ENCODE measurements around the gene CRABP1. TPM values are rescaled to one million over a fixed set of nuclear protein-coding genes. Genes with fewer than 3 reads are reported as not detected.

The CRABP1 gene
- total RNA-seq, 2 donors from 2014 or later = 103 TPM

GRCh38 chr15:78368651-78369050, 28.5 kb downstream of the CRABP1 start:
- WGBS, 2 experiments (ENCODE audit: insufficient coverage in 1 of 2, insufficient read length in 1 of 2) = 0 to 34% methylated on average over 1 to 5 of the region's 5 CpGs
- Histone ChIP-seq H3K27ac (ENCODE audit: low read depth, low read length) (no peak overlapping the region), H3K4me1 (ENCODE audit: control insufficient read depth, insufficient read depth, low read length) (peaks cover 14% of the 10 kb centered on the region), H3K36me3 (ENCODE audit: control insufficient read depth, insufficient read depth, low read length) (no peaks in the 10 kb centered on the region), H3K9ac (ENCODE audit: extremely low read depth, low read length, poor library complexity, severe bottlenecking) (no peak overlapping the region), H3K9me3 (ENCODE audit: control insufficient read depth, low read length) (no peaks in the 10 kb centered on the region), H3K4me3 (ENCODE audit: low read length) (no peak overlapping the region), H3K27me3 (ENCODE audit: control insufficient read depth, insufficient read depth, low read length, poor library complexity, severe bottlenecking) (no peaks in the 10 kb centered on the region)
- H3K9me3 Mint-ChIP-seq = no peaks in the 10 kb centered on the region
- H3K36me3 Mint-ChIP-seq (ENCODE audit: low read depth) = no peaks in the 10 kb centered on the region
- TF ChIP-seq, protein P1, sequence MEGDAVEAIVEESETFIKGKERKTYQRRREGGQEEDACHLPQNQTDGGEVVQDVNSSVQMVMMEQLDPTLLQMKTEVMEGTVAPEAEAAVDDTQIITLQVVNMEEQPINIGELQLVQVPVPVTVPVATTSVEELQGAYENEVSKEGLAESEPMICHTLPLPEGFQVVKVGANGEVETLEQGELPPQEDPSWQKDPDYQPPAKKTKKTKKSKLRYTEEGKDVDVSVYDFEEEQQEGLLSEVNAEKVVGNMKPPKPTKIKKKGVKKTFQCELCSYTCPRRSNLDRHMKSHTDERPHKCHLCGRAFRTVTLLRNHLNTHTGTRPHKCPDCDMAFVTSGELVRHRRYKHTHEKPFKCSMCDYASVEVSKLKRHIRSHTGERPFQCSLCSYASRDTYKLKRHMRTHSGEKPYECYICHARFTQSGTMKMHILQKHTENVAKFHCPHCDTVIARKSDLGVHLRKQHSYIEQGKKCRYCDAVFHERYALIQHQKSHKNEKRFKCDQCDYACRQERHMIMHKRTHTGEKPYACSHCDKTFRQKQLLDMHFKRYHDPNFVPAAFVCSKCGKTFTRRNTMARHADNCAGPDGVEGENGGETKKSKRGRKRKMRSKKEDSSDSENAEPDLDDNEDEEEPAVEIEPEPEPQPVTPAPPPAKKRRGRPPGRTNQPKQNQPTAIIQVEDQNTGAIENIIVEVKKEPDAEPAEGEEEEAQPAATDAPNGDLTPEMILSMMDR (conservative IDR thresholded peaks at IDR 0.05) = no peak
- H3K4me3 Mint-ChIP-seq = no peak overlapping the region
- no peaks in the 10 kb centered on the region for H3K27me3 Mint-ChIP-seq (ENCODE audit: insufficient read depth)
- H3K4me1 Mint-ChIP-seq = peaks cover 21% of the 10 kb centered on the region
- H3K27ac Mint-ChIP-seq = no peak overlapping the region
- peak; percentile 84 for DNase-seq

GRCh38 chr15:78369161-78369560, 29.0 kb downstream of the CRABP1 start:
- H3K36me3 Mint-ChIP-seq (ENCODE audit: low read depth) = no peaks in the 10 kb centered on the region
- H3K9me3 ChIP-seq (ENCODE audit: control insufficient read depth, low read length) = no peaks in the 10 kb centered on the region
- H3K9me3 Mint-ChIP-seq = no peaks in the 10 kb centered on the region
- no peak overlapping the region for H3K27ac Mint-ChIP-seq
- no peak overlapping the region for H3K9ac ChIP-seq (ENCODE audit: extremely low read depth, low read length, poor library complexity, severe bottlenecking)
- H3K27ac ChIP-seq (ENCODE audit: low read depth, low read length) = no peak overlapping the region
- peaks cover 21% of the 10 kb centered on the region for H3K4me1 Mint-ChIP-seq
- TF ChIP-seq, protein P1 (conservative IDR thresholded peaks at IDR 0.05) = no peak
- H3K4me1 ChIP-seq (ENCODE audit: control insufficient read depth, insufficient read depth, low read length) = peaks cover 14% of the 10 kb centered on the region
- WGBS, 2 experiments (ENCODE audit: insufficient coverage in 1 of 2, insufficient read length in 1 of 2) = 67 to 93% methylated on average over 1 to 3 of the region's 3 CpGs
- no peak overlapping the region for H3K4me3 Mint-ChIP-seq
- no peaks in the 10 kb centered on the region for H3K27me3 Mint-ChIP-seq (ENCODE audit: insufficient read depth)
- no peaks in the 10 kb centered on the region for H3K27me3 ChIP-seq (ENCODE audit: control insufficient read depth, insufficient read depth, low read length, poor library complexity, severe bottlenecking)
- no peak for DNase-seq
- no peaks in the 10 kb centered on the region for H3K36me3 ChIP-seq (ENCODE audit: control insufficient read depth, insufficient read depth, low read length)
- H3K4me3 ChIP-seq (ENCODE audit: low read length) = no peak overlapping the region

GRCh38 chr15:78370013-78370412, 29.9 kb downstream of the CRABP1 start:
- H3K36me3 ChIP-seq (ENCODE audit: control insufficient read depth, insufficient read depth, low read length) = no peaks in the 10 kb centered on the region
- H3K27me3 ChIP-seq (ENCODE audit: control insufficient read depth, insufficient read depth, low read length, poor library complexity, severe bottlenecking) = no peaks in the 10 kb centered on the region
- H3K4me3 ChIP-seq (ENCODE audit: low read length) = no peak overlapping the region
- 86 to 96% methylated on average over 5 to 6 of the region's 6 CpGs for WGBS, 2 experiments (ENCODE audit: insufficient coverage in 1 of 2, insufficient read length in 1 of 2)
- no peaks in the 10 kb centered on the region for H3K9me3 Mint-ChIP-seq
- TF ChIP-seq, protein P1 (conservative IDR thresholded peaks at IDR 0.05) = no peak
- peaks cover 27% of the 10 kb centered on the region for H3K4me1 Mint-ChIP-seq
- H3K27ac ChIP-seq (ENCODE audit: low read depth, low read length) = no peak overlapping the region
- no peak overlapping the region for H3K4me3 Mint-ChIP-seq
- H3K9me3 ChIP-seq (ENCODE audit: control insufficient read depth, low read length) = no peaks in the 10 kb centered on the region
- DNase-seq = no peak
- H3K4me1 ChIP-seq (ENCODE audit: control insufficient read depth, insufficient read depth, low read length) = peaks cover 14% of the 10 kb centered on the region
- no peak overlapping the region for H3K9ac ChIP-seq (ENCODE audit: extremely low read depth, low read length, poor library complexity, severe bottlenecking)
- H3K27ac Mint-ChIP-seq = no peak overlapping the region
- H3K27me3 Mint-ChIP-seq (ENCODE audit: insufficient read depth) = no peaks in the 10 kb centered on the region
- H3K36me3 Mint-ChIP-seq (ENCODE audit: low read depth) = no peaks in the 10 kb centered on the region
